Astrocyte of the spinal cord (primary cell): ENCODE results near the gene TOX2.

ENCODE experiments used
- DNase-seq: peaks from one replicate; pipeline ENCODE4 v3.0.0; 2011; ENCODE audit warnings: low read depth, low spot score
- H3K4me3 ChIP-seq: 2 replicates; pipeline ENCODE4 v1.5.1; 2011; ENCODE audit warnings: low read depth, mild to moderate bottlenecking, low read length, moderate library complexity
- in situ Hi-C: cut with HindIII; loops from 2 replicates; pipeline ENCODE4 v1.10.0; 2017; ENCODE audit warnings: low sequenced_read_pairs
- TF ChIP-seq, protein P1 (sequence below): IDR thresholded peaks from 2 replicates; pipeline ENCODE4 v1.5.1; 2012; ENCODE audit warnings: low read depth, mild to moderate bottlenecking, low read length, inconsistent platforms

The TOX2 gene

DNA sequence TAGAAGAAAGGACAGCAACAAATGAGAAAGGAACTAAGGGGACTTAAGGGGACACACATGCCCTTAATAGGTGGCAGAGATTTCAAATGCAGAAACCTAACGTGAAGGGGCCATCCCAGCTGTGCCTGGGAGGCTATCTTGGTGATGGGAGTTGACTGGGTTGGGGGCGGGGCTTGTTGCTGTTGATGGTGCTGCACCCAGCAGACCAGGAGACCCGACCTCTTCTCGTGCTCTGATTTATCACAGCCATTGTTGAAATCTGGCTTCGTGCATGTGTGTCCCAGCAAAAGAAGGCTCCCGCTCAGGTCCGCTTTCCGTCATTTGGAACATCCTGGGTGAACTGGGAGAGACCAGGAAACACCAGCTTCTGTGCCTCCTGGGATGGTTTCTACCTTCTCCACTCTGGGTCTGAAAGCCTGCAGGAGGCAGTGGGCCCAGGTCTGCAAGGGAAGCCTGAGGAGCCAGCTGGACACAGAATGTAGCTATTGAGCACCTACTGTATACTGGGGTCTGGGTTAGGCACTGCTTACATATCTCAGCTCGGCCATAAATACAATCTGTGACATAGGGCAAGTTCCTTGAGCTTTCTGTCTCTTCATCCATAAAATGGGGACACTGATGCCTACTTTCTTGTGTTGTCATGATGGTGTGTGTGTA is 32.1 kb downstream of the TOX2 start:
- no peak overlapping the region for H3K4me3 ChIP-seq
- in situ Hi-C loops: no loop called here
- TF ChIP-seq, protein P1, sequence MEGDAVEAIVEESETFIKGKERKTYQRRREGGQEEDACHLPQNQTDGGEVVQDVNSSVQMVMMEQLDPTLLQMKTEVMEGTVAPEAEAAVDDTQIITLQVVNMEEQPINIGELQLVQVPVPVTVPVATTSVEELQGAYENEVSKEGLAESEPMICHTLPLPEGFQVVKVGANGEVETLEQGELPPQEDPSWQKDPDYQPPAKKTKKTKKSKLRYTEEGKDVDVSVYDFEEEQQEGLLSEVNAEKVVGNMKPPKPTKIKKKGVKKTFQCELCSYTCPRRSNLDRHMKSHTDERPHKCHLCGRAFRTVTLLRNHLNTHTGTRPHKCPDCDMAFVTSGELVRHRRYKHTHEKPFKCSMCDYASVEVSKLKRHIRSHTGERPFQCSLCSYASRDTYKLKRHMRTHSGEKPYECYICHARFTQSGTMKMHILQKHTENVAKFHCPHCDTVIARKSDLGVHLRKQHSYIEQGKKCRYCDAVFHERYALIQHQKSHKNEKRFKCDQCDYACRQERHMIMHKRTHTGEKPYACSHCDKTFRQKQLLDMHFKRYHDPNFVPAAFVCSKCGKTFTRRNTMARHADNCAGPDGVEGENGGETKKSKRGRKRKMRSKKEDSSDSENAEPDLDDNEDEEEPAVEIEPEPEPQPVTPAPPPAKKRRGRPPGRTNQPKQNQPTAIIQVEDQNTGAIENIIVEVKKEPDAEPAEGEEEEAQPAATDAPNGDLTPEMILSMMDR: no peak
- DNase-seq: no peak

DNA sequence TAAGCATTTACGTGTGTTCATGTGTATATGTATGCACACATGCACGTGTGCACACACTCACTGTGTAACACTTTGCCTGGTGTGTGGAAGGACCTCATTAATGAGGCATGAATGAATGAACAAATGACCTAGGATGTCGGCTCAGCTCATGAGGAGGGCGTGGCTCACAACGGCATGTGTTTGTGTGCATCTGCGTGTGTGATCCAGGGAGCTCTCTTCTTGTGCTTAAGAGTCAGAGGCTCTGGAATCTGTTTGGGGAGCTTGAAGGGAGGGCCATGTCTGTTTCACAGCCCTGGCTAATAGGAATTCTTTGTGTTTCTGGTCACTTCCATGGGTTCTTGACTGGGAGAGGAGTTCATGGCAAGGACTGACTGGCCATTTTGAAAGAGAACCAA is 32.7 kb downstream of the TOX2 start:
- TF ChIP-seq, protein P1: no peak
- DNase-seq: no peak
- in situ Hi-C loops: no loop called here
- H3K4me3 ChIP-seq: no peak overlapping the region

DNA sequence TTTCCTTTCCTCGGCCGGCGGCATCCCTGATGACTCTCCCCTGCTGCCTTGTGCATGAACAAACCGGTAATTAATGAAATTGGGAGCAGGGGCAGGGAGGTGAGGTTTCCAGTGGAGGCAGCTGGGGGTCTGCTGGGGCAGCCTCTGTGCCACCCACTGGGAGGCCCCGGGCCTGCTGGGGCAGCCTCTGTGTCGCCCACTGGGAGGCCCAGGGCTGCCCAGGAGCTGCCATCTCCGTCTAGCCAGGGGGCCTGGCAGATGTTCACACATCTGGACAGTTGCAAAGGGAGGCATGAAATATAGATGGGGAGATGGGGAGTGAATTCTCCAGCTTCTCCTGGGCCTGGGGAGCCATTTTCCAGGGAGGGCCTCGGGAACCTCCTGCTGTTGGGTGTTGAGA is 33.8 kb downstream of the TOX2 start:
- no peak overlapping the region for H3K4me3 ChIP-seq
- in situ Hi-C loops: no loop called here
- no peak for DNase-seq
- TF ChIP-seq, protein P1: no peak

DNA sequence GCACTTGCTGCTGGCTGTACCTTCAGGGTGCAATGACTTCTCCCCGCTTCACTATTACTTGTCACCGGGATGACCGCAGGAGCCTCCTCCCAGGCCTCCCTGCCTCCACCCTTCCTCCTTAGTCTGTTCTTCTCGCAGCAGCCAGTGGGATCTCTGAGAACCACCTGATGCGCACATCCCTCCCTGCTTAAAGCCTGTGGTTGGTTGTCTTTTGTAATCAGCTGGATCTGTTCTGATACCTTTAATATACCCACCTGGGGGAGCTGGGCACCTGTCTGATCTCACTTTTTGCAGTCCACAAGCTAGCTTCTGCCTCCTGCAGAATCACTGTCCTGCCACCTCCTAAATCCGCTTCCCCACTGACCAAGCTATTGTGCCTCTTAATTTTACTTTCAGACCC is 34.6 kb downstream of the TOX2 start:
- in situ Hi-C loops: no loop called here
- DNase-seq: no peak
- TF ChIP-seq, protein P1: no peak
- H3K4me3 ChIP-seq: no peak overlapping the region

DNA sequence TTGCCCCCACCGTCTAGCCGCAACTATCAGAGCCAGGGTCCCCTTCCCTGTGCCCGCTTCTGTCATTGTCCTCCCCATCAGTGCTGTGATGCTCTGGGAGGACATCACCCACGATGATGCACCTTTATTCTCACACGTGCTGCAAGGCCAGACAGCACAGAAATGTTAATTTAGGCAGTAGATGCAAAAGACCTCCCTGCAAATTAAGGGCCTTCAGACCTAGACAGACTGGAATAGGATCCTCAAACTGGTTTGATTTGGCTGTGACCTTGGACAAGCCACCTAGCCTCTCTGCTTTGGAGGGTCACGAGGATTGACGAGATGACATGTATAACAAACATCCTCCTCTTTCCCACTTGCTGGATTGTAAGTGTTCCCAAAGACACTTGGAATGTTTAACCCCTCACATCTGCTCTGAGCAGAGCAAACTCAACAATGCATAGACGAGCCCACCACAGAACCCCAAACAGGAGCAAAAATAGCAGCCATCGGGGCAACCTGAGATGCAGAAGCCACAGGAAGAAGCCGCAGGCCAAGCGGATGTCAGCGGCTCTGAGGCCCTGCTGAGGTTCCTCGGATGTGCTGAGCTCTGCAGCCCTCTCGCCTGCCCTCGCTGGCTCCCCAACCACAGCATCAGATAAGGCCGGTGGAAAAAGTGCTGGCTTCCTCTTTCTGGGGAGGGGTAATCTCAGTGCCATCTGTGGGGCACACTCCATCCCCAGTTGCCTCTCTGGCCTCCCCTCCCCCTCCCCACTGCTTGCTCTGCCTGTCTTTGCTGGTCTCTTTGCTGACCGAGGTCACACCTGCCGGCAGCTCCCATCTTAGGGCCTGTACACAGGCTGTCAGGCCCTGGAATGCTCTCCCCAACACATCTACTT is 35.3 kb downstream of the TOX2 start:
- in situ Hi-C loops: no loop called here
- TF ChIP-seq, protein P1: no peak
- H3K4me3 ChIP-seq: no peak overlapping the region
- no peak for DNase-seq

DNA sequence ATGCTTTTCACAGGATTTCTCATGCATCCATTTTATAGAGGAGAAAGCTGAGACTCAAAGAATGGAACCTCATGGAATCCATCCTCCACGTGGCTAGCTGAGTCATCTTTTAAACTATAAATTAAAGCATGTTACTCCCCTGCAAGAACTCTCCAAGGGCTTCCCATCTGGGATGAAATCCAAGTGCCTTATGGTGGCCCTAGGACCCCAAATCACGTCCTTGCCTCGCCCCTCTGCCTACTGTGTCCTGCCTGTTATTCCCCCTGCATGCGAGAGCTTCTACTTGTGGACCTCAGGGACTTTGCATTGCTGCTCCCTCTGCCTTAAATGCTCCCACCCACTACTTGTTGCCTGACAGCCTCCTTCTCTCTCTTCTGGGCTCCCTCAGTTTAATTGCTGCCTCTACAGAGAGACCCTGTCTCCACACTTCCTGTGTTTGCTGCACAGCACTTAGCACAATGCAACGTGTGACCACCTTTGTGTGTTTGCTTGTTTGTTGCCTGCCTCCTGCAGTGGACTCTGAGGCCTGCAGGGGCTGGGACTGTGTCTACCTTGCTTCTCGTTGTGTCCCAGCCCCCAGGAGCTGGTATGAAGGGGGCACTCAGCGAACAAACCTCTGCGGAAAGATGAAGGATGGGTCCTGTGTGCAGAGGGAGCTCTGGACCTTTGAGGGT is 39.4 kb downstream of the TOX2 start:
- peak; percentile 38 for DNase-seq
- in situ Hi-C loops: no loop called here
- no peak overlapping the region for H3K4me3 ChIP-seq
- TF ChIP-seq, protein P1: no peak
